PC-3 (cell line): Measurements from ENCODE around the gene DISC1. TPM values are rescaled to one million over a fixed set of nuclear protein-coding genes. Genes with fewer than 3 reads are reported as not detected.
A peak's percentile ranks its signal among the peaks of the same experiment; 100 is the strongest.

Experiments
- ATAC-seq: fragments of 200-7000 bp; cut with Tn5 transposase; 2 replicates; pipeline ENCODE4 v1.9.1; 2020; ENCODE audit warnings: mild to moderate bottlenecking, moderate library complexity
- BruUV-seq: library from RNA; stranded (reverse); fragments of 400-500 nt; replicated peaks from 2 replicates; lab custom pipeline; 2021; lab: Mats Ljungman, UMichigan
- CTCF ChIA-PET: fragments of 300-600 bp; sonication (Branson Sonifier 250); formaldehyde crosslinking; loops from one replicate; lab custom pipeline; 2022; ENCODE audit warnings: antibody characterized with exemption; lab: Charles Lee
- POLR2A ChIA-PET: fragments of 300-600 bp; sonication (Branson Sonifier 250); formaldehyde crosslinking; loops from one replicate; lab custom pipeline; 2022; ENCODE audit warnings: antibody characterized with exemption; ENCODE audit not compliant: unreplicated experiment; lab: Charles Lee
- DNase-seq: peaks from one replicate; pipeline ENCODE4 v3.0.0-alpha.2; 2015
- H2AFZ ChIP-seq: fragments of 300-600 bp; sonication (generic); 2 replicates; pipeline ENCODE4 v1.6.0; 2016; ENCODE audit warnings: antibody characterized with exemption, low read length
- H3F3A ChIP-seq: fragments of 300-600 bp; sonication (generic); one replicate; pipeline ENCODE4 v1.6.0; 2017; ENCODE audit warnings: antibody characterized with exemption, low read length, control low read depth, mild to moderate bottlenecking; ENCODE audit not compliant: unreplicated experiment
- H3K27ac ChIP-seq: fragments of 300-600 bp; sonication (generic); 2 replicates; pipeline ENCODE4 v1.5.1; 2016; ENCODE audit warnings: mild to moderate bottlenecking, low read length
- H3K27me3 ChIP-seq: fragments of 300-600 bp; sonication (generic); 2 replicates; pipeline ENCODE4 v1.6.1; 2016; ENCODE audit warnings: low read length, mixed read lengths
- H3K36me3 ChIP-seq: fragments of 300-600 bp; sonication (generic); 2 replicates; pipeline ENCODE4 v1.6.1; 2016; ENCODE audit warnings: low read depth, mixed run types, low read length, mixed read lengths
- H3K4me1 ChIP-seq: fragments of 300-600 bp; sonication (generic); 2 replicates; pipeline ENCODE4 v1.5.1; 2016; ENCODE audit warnings: low read length; ENCODE audit not compliant: insufficient read depth
- H3K4me2 ChIP-seq: fragments of 300-600 bp; sonication (generic); 2 replicates; pipeline ENCODE4 v1.6.0; 2016; ENCODE audit warnings: low read length
- H3K4me3 ChIP-seq: fragments of 300-600 bp; sonication (generic); 2 replicates; pipeline ENCODE4 v1.5.1; 2016; ENCODE audit warnings: mild to moderate bottlenecking, low read length, mixed read lengths
- H3K79me2 ChIP-seq: fragments of 300-600 bp; sonication (generic); 2 replicates; pipeline ENCODE4 v1.6.1; 2017; ENCODE audit warnings: low read length, mixed read lengths
- H3K9ac ChIP-seq: fragments of 300-600 bp; sonication (generic); 2 replicates; pipeline ENCODE4 v1.6.0; 2016; ENCODE audit warnings: mild to moderate bottlenecking, low read length
- H3K9me2 ChIP-seq: fragments of 300-600 bp; sonication (generic); replicated peaks from 2 replicates; pipeline ENCODE4 v1.6.1; 2016; ENCODE audit warnings: mixed run types, low read length, mixed read lengths
- H3K9me3 ChIP-seq: fragments of 300-600 bp; sonication (generic); 2 replicates; pipeline ENCODE4 v1.6.1; 2016; ENCODE audit warnings: low read length, mixed read lengths
- H4K20me1 ChIP-seq: fragments of 300-600 bp; sonication (generic); 2 replicates; pipeline ENCODE4 v1.6.1; 2016; ENCODE audit warnings: low read length, mixed read lengths
- CTCF ChIP-seq: fragments of 300-600 bp; sonication (generic); conservative IDR thresholded peaks from 2 replicates; pipeline ENCODE4 v1.5.1; 2017; ENCODE audit warnings: antibody characterized with exemption, low read depth, mild to moderate bottlenecking, low read length
- EZH2 ChIP-seq: fragments of 300-600 bp; sonication (generic); IDR thresholded peaks from one replicate; pipeline ENCODE4 v1.6.1; 2017; ENCODE audit warnings: antibody characterized with exemption, mild to moderate bottlenecking, low read length; ENCODE audit not compliant: unreplicated experiment
- EZH2phosphoT487 ChIP-seq: fragments of 300-600 bp; sonication (generic); IDR thresholded peaks from 2 replicates; pipeline ENCODE4 v1.6.1; 2018; ENCODE audit warnings: mild to moderate bottlenecking, antibody characterized with exemption, low read length, borderline replicate concordance
- intact Hi-C: fragments of 100-400 bp; cut with micrococcal nuclease; formaldehyde crosslinking; loops from 2 replicates; pipeline ENCODE4 v1.9.0; 2023
- total RNA-seq: library from RNA; depleted of rRNA; stranded (reverse); fragments of >200 nt; gene quantifications from 2 replicates; pipeline ENCODE4 v1.2.3, GENCODE V29; 2014

Gene DISC1
- total RNA-seq, 1 experiment from 2014 or later: 3.4 TPM

GRCh38 chr1:231602673-231602984 is 24.0 kb upstream of the DISC1 start:
- peak overlapping the region; percentile 92 for H3K4me2 ChIP-seq
- H3K4me3 ChIP-seq: peak overlapping the region; percentile 72

GRCh38 chr1:231603598-231604275 is 22.9 kb upstream of the DISC1 start:
- Histone ChIP-seq H3K27ac (no peak overlapping the region), H2AFZ (peak overlapping the region; percentile 87), H3K9ac (peak overlapping the region; percentile 6; the same call in 1 of the 2 replicates), H3K36me3 (no peaks in the 10 kb centered on the region), H4K20me1 (no peaks in the 10 kb centered on the region), H3K4me1 (peaks cover 24% of the 10 kb centered on the region), H3F3A (no peaks in the 10 kb centered on the region), H3K27me3 (no peaks in the 10 kb centered on the region), H3K4me2 (peak overlapping the region; percentile 92), H3K9me2 (no peaks in the 10 kb centered on the region), H3K9me3 (no peaks in the 10 kb centered on the region), H3K79me2 (no peaks in the 10 kb centered on the region), H3K4me3 (peak overlapping the region; percentile 72)
- CTCF ChIA-PET: interaction anchor here (0.6 to 0.7 kb wide), 2 partner anchors 10 to 14 kb away, joined by 8 to 9 read pairs; no protein-coding TSS in a partner anchor
- ATAC-seq: peak; percentile 62
- TF ChIP-seq EZH2phosphoT487 (no peak), CTCF (peak; percentile 93)
- POLR2A ChIA-PET: interaction anchor here (0.7 kb wide), 1 partner anchor 369 kb away, joined by 17 read pairs; no protein-coding TSS in a partner anchor
- intact Hi-C loops: loop anchor here (1.0 to 5.0 kb wide), 5 partner anchors 13 to 361 kb away; partner anchors contain the start of genes EGLN1 and GNPAT
- BruUV-seq: no TSS peak
- DNase-seq: peak; percentile 88

More at GRCh38 chr1:231602673-231602984, 24.0 kb upstream of the DISC1 start:
- Histone ChIP-seq H3K9me3 (no peaks in the 10 kb centered on the region), H2AFZ (peak overlapping the region; percentile 87), H3K79me2 (no peaks in the 10 kb centered on the region), H3K4me1 (peaks cover 24% of the 10 kb centered on the region), H3K9me2 (no peaks in the 10 kb centered on the region), H3F3A (no peaks in the 10 kb centered on the region), H3K27me3 (no peaks in the 10 kb centered on the region), H3K27ac (no peak overlapping the region), H4K20me1 (no peaks in the 10 kb centered on the region), H3K36me3 (no peaks in the 10 kb centered on the region), H3K9ac (no peak overlapping the region)
- POLR2A ChIA-PET: interaction anchor here (1.1 kb wide), 1 partner anchor 265 kb away, joined by 3 read pairs; the partner anchor contains the start of gene SPRTN
- DNase-seq (no peak), ATAC-seq (no peak)
- CTCF ChIA-PET: interaction anchor here (1.0 kb wide), 1 partner anchor 18 kb away, joined by 3 read pairs; no protein-coding TSS in a partner anchor
- TF ChIP-seq CTCF (no peak), EZH2 (no peak), EZH2phosphoT487 (no peak)
- BruUV-seq: no TSS peak
- intact Hi-C loops: loop anchor here (2.0 to 5.0 kb wide), 3 partner anchors 70 to 360 kb away; partner anchors contain the start of genes EGLN1 and GNPAT

- CTCF ChIA-PET: no interaction called here
- no peak overlapping the region; the same call in 1 of the 2 replicates for H3K4me2 ChIP-seq
Observed at GRCh38 chr1:231604276-231604621, 22.3 kb upstream of the DISC1 start.

More at GRCh38 chr1:231604276-231604621, 22.3 kb upstream of the DISC1 start:
- no peaks in the 10 kb centered on the region for H4K20me1 ChIP-seq
- H3F3A ChIP-seq: no peaks in the 10 kb centered on the region
- H3K9me2 ChIP-seq: no peaks in the 10 kb centered on the region
- H3K27me3 ChIP-seq: no peaks in the 10 kb centered on the region
- TF ChIP-seq EZH2 (no peak), EZH2phosphoT487 (no peak), CTCF (no peak)
- H2AFZ ChIP-seq: no peak overlapping the region
- H3K4me1 ChIP-seq: peaks cover 24% of the 10 kb centered on the region
- POLR2A ChIA-PET: no interaction called here
- DNase-seq: no peak
- BruUV-seq: no TSS peak
- no peaks in the 10 kb centered on the region for H3K9me3 ChIP-seq
- H3K4me3 ChIP-seq: no peak overlapping the region; the same call in 1 of the 2 replicates
- intact Hi-C loops: loop anchor here (1.0 to 5.0 kb wide), 3 partner anchors 72 to 362 kb away; partner anchors contain the start of gene GNPAT
- no peaks in the 10 kb centered on the region for H3K79me2 ChIP-seq
- no peak for ATAC-seq
- no peak overlapping the region for H3K9ac ChIP-seq
- no peak overlapping the region for H3K27ac ChIP-seq
- no peaks in the 10 kb centered on the region for H3K36me3 ChIP-seq
